ENCODE data around the gene XPNPEP1. TPM values are rescaled to one million over a fixed set of nuclear protein-coding genes. Genes with fewer than 3 reads are reported as not detected.
A peak's percentile ranks its signal among the peaks of the same experiment; 100 is the strongest.

The XPNPEP1 gene
- total and polyA plus RNA-seq, 2 of the 4 experiments (the other 2 are of a cell fraction) = 164 to 311 TPM

- CTCF ChIA-PET = interaction anchor here (1.1 kb wide), 1 partner anchor 15 kb away, joined by 5 read pairs; no protein-coding TSS in a partner anchor
- no CpG with 5 or more reads among the region's 9 CpGs for WGBS, 2 experiments (ENCODE audit: extremely low coverage in 2 of 2, insufficient read length in 1 of 2)
- Histone ChIP-seq H4K8ac (ENCODE audit: low read depth in 2 of 2, low read length in 2 of 2) (peak overlapping the region in 1 of 2 experiments; percentile 24; a peak in 1 of 4 replicates), H3K27ac (ENCODE audit: insufficient read depth, low read length) (peak overlapping the region; percentile 43; the same call in 1 of the 2 replicates), H4K20me1 (ENCODE audit: insufficient read depth, low read length) (peaks cover 26% of the 10 kb centered on the region), H3K14ac (replicated peaks; ENCODE audit: low read depth, low read length) (peak overlapping the region; percentile 68), H2AFZ (replicated peaks; ENCODE audit: low read length, poor library complexity) (no peak overlapping the region), H3K27me3 (ENCODE audit: control insufficient read depth, insufficient read depth, low read length) (no peaks in the 10 kb centered on the region), H3K9ac (ENCODE audit: low read depth, low read length) (no peak overlapping the region), H3K9me3 (ENCODE audit: control insufficient read depth, insufficient read depth, low read length) (no peaks in the 10 kb centered on the region), H3K4ac (ENCODE audit: low read depth, low read length) (peak overlapping the region; percentile 64), H3K36me3 (ENCODE audit: control insufficient read depth, insufficient read depth, low read length) (peaks cover 3% of the 10 kb centered on the region; the same call in 1 of the 2 replicates), H3K18ac (ENCODE audit: low read depth, low read length) (peak overlapping the region; percentile 19; the same call in 1 of the 2 replicates), H2BK5ac (ENCODE audit: low read depth, low read length, poor library complexity, severe bottlenecking) (peak overlapping the region; percentile 17), H3K4me2 (ENCODE audit: low read depth, low read length) (peak overlapping the region; percentile 11; the same call in 1 of the 2 replicates), H3K4me3 (ENCODE audit: insufficient read depth, low read depth, low read length) (no peak overlapping the region), H2BK120ac (ENCODE audit: low read depth, low read length) (no peak overlapping the region; the same call in 1 of the 2 replicates), H3K4me1 (ENCODE audit: control insufficient read depth, insufficient read depth, low read length) (peaks cover 39% of the 10 kb centered on the region), H2AK9ac (replicated peaks; ENCODE audit: low read depth, low read length, poor library complexity) (peak overlapping the region; percentile 75), H2BK15ac (ENCODE audit: low read depth, low read length) (no peak overlapping the region), H3K56ac (ENCODE audit: extremely low read depth, insufficient read depth, low read length) (no peak overlapping the region), H3K23ac (ENCODE audit: low read depth, low read length) (peak overlapping the region; percentile 91), H3K79me1 (ENCODE audit: low read depth in 1 of 2, low read length in 2 of 2) (peaks cover 52 to 88% of the 10 kb centered on the region in 2 experiments), H2AK5ac (ENCODE audit: low read depth, low read length) (peak overlapping the region; percentile 10; the same call in 1 of the 2 replicates), H4K5ac (ENCODE audit: low read depth, low read length) (peak overlapping the region; percentile 45), H4K91ac (ENCODE audit: insufficient read depth, low read depth, low read length) (peak overlapping the region; percentile 15; the same call in 1 of the 2 replicates), H3K9me1 (ENCODE audit: insufficient read depth, low read length) (peaks cover 54% of the 10 kb centered on the region), H2BK20ac (ENCODE audit: low read depth, low read length) (peak overlapping the region; percentile 51; the same call in 1 of the 2 replicates)
- POLR2A ChIA-PET (ENCODE audit: unreplicated experiment) = no interaction called here
- in situ Hi-C loops (cut with MboI; ENCODE audit: low sequenced_read_pairs) (loop anchor here (25.0 kb wide), 1 partner anchor 663 kb away; the partner anchor contains the start of gene SMC3), dilution Hi-C loops (cut with HindIII; ENCODE audit: low sequenced_read_pairs, unreplicated experiment) (no loop called here), intact Hi-C loops (cut with micrococcal nuclease) (no loop called here)
- BruUV-seq (replicated peaks) = no TSS peak
- DNase-seq (peak; percentile 51), ATAC-seq (ENCODE audit: low read depth) (no peak)
- no peak for TF ChIP-seq RFX5 (IDR thresholded peaks at IDR 0.05; ENCODE audit: low read depth, low read length)
- TF ChIP-seq CEBPB (IDR thresholded peaks at IDR 0.05; ENCODE audit: low read depth, low read length) = peak; percentile 85
Observed at GRCh38 chr10:109899356-109900331, 23.7 kb downstream of the XPNPEP1 start.

Measured in IMR-90 (cell line).